C4-2B (cell line): ENCODE data around the gene RAB1A.

Experiments
- H3K27ac ChIP-seq: fragments of 450-650 bp; 2 replicates; pipeline ENCODE4 v1.5.1; 2017
- CTCF ChIP-seq: fragments of 450-650 bp; conservative IDR thresholded peaks from 2 replicates; pipeline ENCODE4 v1.5.1; 2017; ENCODE audit warnings: mild to moderate bottlenecking
- ZFX ChIP-seq: fragments of 450-650 bp; IDR thresholded peaks from 2 replicates; pipeline ENCODE4 v1.6.1; 2017

RAB1A gene

GRCh38 chr2:65085148-65085547 lies 44.8 kb downstream of the RAB1A start:
- TF ChIP-seq CTCF, result no peak
- TF ChIP-seq ZFX, result no peak
- H3K27ac ChIP-seq, result no peak overlapping the region

- H3K27ac ChIP-seq, result no peak overlapping the region
- TF ChIP-seq CTCF (no peak), ZFX (no peak)
Observed at GRCh38 chr2:65081232-65081685, 48.6 kb downstream of the RAB1A start.

- no peak for TF ChIP-seq ZFX
- no peak for TF ChIP-seq CTCF
- H3K27ac ChIP-seq, result no peak overlapping the region
Observed at GRCh38 chr2:65079017-65079416, 50.9 kb downstream of the RAB1A start.

- H3K27ac ChIP-seq, result no peak overlapping the region
- TF ChIP-seq CTCF, result no peak
- TF ChIP-seq ZFX, result no peak
Observed at GRCh38 chr2:65077898-65078297, 52.0 kb downstream of the RAB1A start.

- no peak for TF ChIP-seq CTCF
- no peak for TF ChIP-seq ZFX
- H3K27ac ChIP-seq, result no peak overlapping the region
Observed at GRCh38 chr2:65076345-65076710, 53.6 kb downstream of the RAB1A start.

- H3K27ac ChIP-seq, result no peak overlapping the region
- TF ChIP-seq ZFX, result no peak
- TF ChIP-seq CTCF, result no peak
Observed at GRCh38 chr2:65075605-65076344, 54.1 kb downstream of the RAB1A start.

- no peak overlapping the region for H3K27ac ChIP-seq
- TF ChIP-seq ZFX, result no peak
- no peak for TF ChIP-seq CTCF
Observed at GRCh38 chr2:65075176-65075575, 54.7 kb downstream of the RAB1A start.
